Measurements from ENCODE around the gene GRM7.

GRCh38 chr3:7207125-7207524 is 346.2 kb downstream of the GRM7 start:
- TF ChIP-seq, protein P1, sequence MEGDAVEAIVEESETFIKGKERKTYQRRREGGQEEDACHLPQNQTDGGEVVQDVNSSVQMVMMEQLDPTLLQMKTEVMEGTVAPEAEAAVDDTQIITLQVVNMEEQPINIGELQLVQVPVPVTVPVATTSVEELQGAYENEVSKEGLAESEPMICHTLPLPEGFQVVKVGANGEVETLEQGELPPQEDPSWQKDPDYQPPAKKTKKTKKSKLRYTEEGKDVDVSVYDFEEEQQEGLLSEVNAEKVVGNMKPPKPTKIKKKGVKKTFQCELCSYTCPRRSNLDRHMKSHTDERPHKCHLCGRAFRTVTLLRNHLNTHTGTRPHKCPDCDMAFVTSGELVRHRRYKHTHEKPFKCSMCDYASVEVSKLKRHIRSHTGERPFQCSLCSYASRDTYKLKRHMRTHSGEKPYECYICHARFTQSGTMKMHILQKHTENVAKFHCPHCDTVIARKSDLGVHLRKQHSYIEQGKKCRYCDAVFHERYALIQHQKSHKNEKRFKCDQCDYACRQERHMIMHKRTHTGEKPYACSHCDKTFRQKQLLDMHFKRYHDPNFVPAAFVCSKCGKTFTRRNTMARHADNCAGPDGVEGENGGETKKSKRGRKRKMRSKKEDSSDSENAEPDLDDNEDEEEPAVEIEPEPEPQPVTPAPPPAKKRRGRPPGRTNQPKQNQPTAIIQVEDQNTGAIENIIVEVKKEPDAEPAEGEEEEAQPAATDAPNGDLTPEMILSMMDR (tag by site-specific recombination; IDR thresholded peaks at IDR 0.05): no peak
- TF ChIP-seq HOXC10 (CRISPR knock-in tag; IDR thresholded peaks at IDR 0.05): no peak
- no peak for TF ChIP-seq OSR2 (tag by site-specific recombination; IDR thresholded peaks at IDR 0.05)
- no peak for TF ChIP-seq ZNF26 (tag by site-specific recombination; IDR thresholded peaks at IDR 0.05)
- TF ChIP-seq ZNF768 (tag by site-specific recombination; IDR thresholded peaks at IDR 0.05): no peak
- TF ChIP-seq ZNF23 (tag by site-specific recombination; IDR thresholded peaks at IDR 0.05; ENCODE audit: borderline replicate concordance): no peak
- no peak for TF ChIP-seq ZNF274 (IDR thresholded peaks at IDR 0.05; ENCODE audit: low read length)
- TF ChIP-seq ZNF274 (tag by site-specific recombination; IDR thresholded peaks at IDR 0.05; ENCODE audit: borderline replicate concordance): no peak
- TF ChIP-seq ZNF24 (tag by site-specific recombination; IDR thresholded peaks at IDR 0.05): no peak
- no peak for TF ChIP-seq ZNF324 (tag by site-specific recombination; IDR thresholded peaks at IDR 0.05)
- TF ChIP-seq, protein P2, sequence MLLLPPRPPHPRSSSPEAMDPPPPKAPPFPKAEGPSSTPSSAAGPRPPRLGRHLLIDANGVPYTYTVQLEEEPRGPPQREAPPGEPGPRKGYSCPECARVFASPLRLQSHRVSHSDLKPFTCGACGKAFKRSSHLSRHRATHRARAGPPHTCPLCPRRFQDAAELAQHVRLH (tag by site-specific recombination; IDR thresholded peaks at IDR 0.05): no peak
- no peak for TF ChIP-seq BCL11A (tag by site-specific recombination; IDR thresholded peaks at IDR 0.05; ENCODE audit: low read depth)
- TF ChIP-seq ATF2 (tag by site-specific recombination; IDR thresholded peaks at IDR 0.05; ENCODE audit: low read depth): no peak
